WERI-Rb-1 (cell line): ENCODE data around the gene IPPK.

Experiments
- DNase-seq: peaks from one replicate; pipeline ENCODE4 v3.0.0-alpha.2; 2020
- H3K27ac ChIP-seq: fragments of 250-450 bp; sonication (Bioruptor Pico); 2 replicates; pipeline ENCODE4 v1.5.1; 2020; ENCODE audit warnings: mild to moderate bottlenecking, moderate library complexity
- H3K27me3 ChIP-seq: fragments of 250-450 bp; sonication (Bioruptor Pico); 2 replicates; pipeline ENCODE4 v1.5.1; 2021; ENCODE audit warnings: mild to moderate bottlenecking, low read depth, moderate library complexity; ENCODE audit not compliant: insufficient read depth, severe bottlenecking
- H3K36me3 ChIP-seq: fragments of 250-450 bp; sonication (Bioruptor Pico); 2 replicates; pipeline ENCODE4 v1.5.1; 2020; ENCODE audit warnings: mild to moderate bottlenecking, moderate library complexity
- H3K4me3 ChIP-seq: 2 replicates; pipeline ENCODE4 v1.5.1; 2011; ENCODE audit warnings: low read depth, mild to moderate bottlenecking, control low read depth, low read length
- H3K9me3 ChIP-seq: fragments of 250-450 bp; sonication (Bioruptor Pico); 2 replicates; pipeline ENCODE4 v1.5.1; 2021; ENCODE audit warnings: mild to moderate bottlenecking, moderate library complexity; ENCODE audit not compliant: severe bottlenecking
- CTCF ChIP-seq: IDR thresholded peaks from 2 replicates; pipeline ENCODE4 v1.5.1; 2011; ENCODE audit warnings: low read depth, mild to moderate bottlenecking, control low read depth, inconsistent platforms, low read length

The IPPK gene

GRCh38 chr9:92639124-92639523, 30.8 kb downstream of the IPPK start:
- H3K36me3 ChIP-seq, result peaks cover 49% of the 10 kb centered on the region

DNA sequence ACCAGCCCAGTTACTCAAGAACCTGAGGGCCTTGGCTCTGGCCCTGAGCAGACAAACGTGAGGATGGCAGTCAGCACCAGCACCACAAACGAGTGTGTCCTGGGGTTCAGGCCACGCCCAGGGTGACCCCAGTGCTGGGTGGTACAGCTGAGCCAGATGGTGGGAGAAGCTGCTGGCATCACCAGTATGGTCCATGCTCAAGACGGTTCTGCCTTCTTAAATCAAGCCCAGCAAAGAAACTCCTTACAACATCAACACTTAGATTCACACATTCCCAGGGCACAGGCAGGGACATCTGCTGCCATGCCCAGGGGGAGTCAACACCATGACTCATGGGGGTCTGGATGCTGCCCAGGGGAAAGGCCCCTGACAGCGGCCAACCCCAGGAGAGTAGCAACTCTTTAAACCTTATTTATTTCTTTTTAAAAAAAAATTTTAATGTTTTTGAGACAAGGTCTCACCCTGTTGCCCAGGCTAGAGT, 31.3 kb downstream of the IPPK start:
- no peak for DNase-seq
- no peak overlapping the region for H3K4me3 ChIP-seq
- no peaks in the 10 kb centered on the region for H3K27me3 ChIP-seq
- H3K9me3 ChIP-seq, result no peaks in the 10 kb centered on the region
- H3K36me3 ChIP-seq, result peaks cover 49% of the 10 kb centered on the region
- TF ChIP-seq CTCF, result no peak
- H3K27ac ChIP-seq, result no peak overlapping the region

More at GRCh38 chr9:92639124-92639523, 30.8 kb downstream of the IPPK start:
- Histone ChIP-seq H3K27ac (no peak overlapping the region), H3K27me3 (no peaks in the 10 kb centered on the region), H3K4me3 (no peak overlapping the region), H3K9me3 (no peaks in the 10 kb centered on the region)
- DNase-seq, result no peak
- no peak for TF ChIP-seq CTCF

- Histone ChIP-seq H3K36me3 (peaks cover 47% of the 10 kb centered on the region), H3K9me3 (no peaks in the 10 kb centered on the region), H3K27ac (no peak overlapping the region), H3K27me3 (no peaks in the 10 kb centered on the region), H3K4me3 (no peak overlapping the region)
- no peak for TF ChIP-seq CTCF
- DNase-seq, result no peak
Observed at GRCh38 chr9:92637886-92638620, 31.9 kb downstream of the IPPK start.

DNA sequence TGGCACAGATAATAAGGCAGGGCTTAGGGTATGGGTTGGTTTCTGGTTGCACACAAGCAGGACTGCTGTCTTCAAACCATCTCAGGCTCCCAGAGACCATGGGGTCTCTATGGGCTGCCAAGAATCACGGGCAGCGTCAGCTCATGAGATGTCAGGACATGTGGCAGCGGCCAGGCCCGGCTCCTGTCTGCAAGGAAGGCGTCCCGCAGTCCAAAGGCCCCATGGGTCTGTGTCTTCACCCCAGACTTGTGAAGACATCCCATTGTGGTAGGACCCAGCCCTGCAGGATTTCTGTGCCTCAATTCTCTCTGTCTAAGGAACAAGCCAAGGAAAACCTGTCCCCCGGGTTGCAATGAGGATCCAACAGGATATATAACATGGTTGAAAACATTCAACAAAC, 32.6 kb downstream of the IPPK start:
- H3K27ac ChIP-seq, result no peak overlapping the region
- no peak for DNase-seq
- H3K36me3 ChIP-seq, result peaks cover 47% of the 10 kb centered on the region
- no peak for TF ChIP-seq CTCF
- H3K27me3 ChIP-seq, result no peaks in the 10 kb centered on the region
- no peaks in the 10 kb centered on the region for H3K9me3 ChIP-seq
- H3K4me3 ChIP-seq, result no peak overlapping the region

GRCh38 chr9:92636627-92637026, 33.3 kb downstream of the IPPK start:
- DNase-seq, result no peak
- no peak overlapping the region for H3K4me3 ChIP-seq
- TF ChIP-seq CTCF, result 0 out of 2 replicates have a peak, but pooled peaks have one; percentile 10
- no peaks in the 10 kb centered on the region for H3K9me3 ChIP-seq
- H3K27ac ChIP-seq, result no peak overlapping the region
- peaks cover 51% of the 10 kb centered on the region for H3K36me3 ChIP-seq
- H3K27me3 ChIP-seq, result no peaks in the 10 kb centered on the region

GRCh38 chr9:92635760-92636159, 34.2 kb downstream of the IPPK start:
- no peak for DNase-seq
- Histone ChIP-seq H3K27ac (no peak overlapping the region), H3K9me3 (no peaks in the 10 kb centered on the region), H3K36me3 (peaks cover 55% of the 10 kb centered on the region), H3K27me3 (no peaks in the 10 kb centered on the region), H3K4me3 (no peak overlapping the region)
- TF ChIP-seq CTCF, result no peak
